HepG2 (cell line): ENCODE measurements around the gene PPIA. TPM values are rescaled to one million over a fixed set of nuclear protein-coding genes. Genes with fewer than 3 reads are reported as not detected.
A peak's percentile ranks its signal among the peaks of the same experiment; 100 is the strongest.
"Not testable (repeated sequence)": the region's sequence is repeated elsewhere in the genome, so short reads cannot be mapped to it uniquely, and the experiment has no call there.

ENCODE experiments used
- ATAC-seq: fragments of 200-7000 bp; cut with Tn5 transposase; 3 replicates; pipeline ENCODE4 v1.9.1; 2020; ENCODE audit warnings: mild to moderate bottlenecking, moderate library complexity
- BruUV-seq: library from RNA; stranded (reverse); fragments of 400-500 nt; replicated peaks from 2 replicates; lab custom pipeline; 2021; lab: Mats Ljungman, UMichigan
- CTCF ChIA-PET: fragments of 300-600 bp; formaldehyde crosslinking; extraction: SDS; loops from one replicate; lab custom pipeline; 2021; ENCODE audit warnings: low total read pairs, inconsistent platforms, low intra/inter-chr PET ratio; lab: Yijun Ruan, JAX
- POLR2A ChIA-PET: fragments of 350-600 bp; sonication (Branson Sonifier 250); formaldehyde crosslinking; loops from one replicate; lab custom pipeline; 2020; ENCODE audit warnings: antibody characterized with exemption, inconsistent platforms; lab: Yijun Ruan, JAX
- DNase-seq: peaks from one replicate; pipeline ENCODE4 v3.0.0-alpha.2; 2015; ENCODE audit warnings: low spot score
- FAIRE-seq: peaks from 3 replicates; lab custom pipeline; 2011; peaks lifted over from hg19 to GRCh38; lab: Jason Lieb, UNC
- H2AFZ ChIP-seq: one replicate; pipeline ENCODE4 v1.6.1; 2011; ENCODE audit warnings: low read length, inconsistent platforms
- H3K27ac ChIP-seq: fragments of 300-600 bp; 3 replicates; pipeline ENCODE4 v1.8.0; 2011; ENCODE audit warnings: mixed run types, mild to moderate bottlenecking, mixed read lengths, low read length, inconsistent platforms; ENCODE audit not compliant: insufficient read depth; ENCODE audit errors: extremely low read length
- H3K27me3 ChIP-seq, 2 experiments: fragments of 200-600 bp in 1 of 2; 2 replicates in 1 of 2; 3 replicates in 1 of 2; pipeline versions ENCODE4 v1.6.0 to v1.8.0; 2011; ENCODE audit warnings: low read length in 2 of 2, mild to moderate bottlenecking in 2 of 2, moderate library complexity in 2 of 2, inconsistent platforms in 1 of 2; ENCODE audit not compliant: insufficient read depth in 2 of 2, control insufficient read depth in 1 of 2
- H3K36me3 ChIP-seq, 2 experiments: fragments of 200-600 bp in 1 of 2; replicated peaks in 1 of 2; 2 replicates in 1 of 2; 3 replicates in 1 of 2; pipeline versions ENCODE4 v1.5.1 to v1.8.0; 2011; ENCODE audit warnings: low read length in 2 of 2, inconsistent platforms in 1 of 2; ENCODE audit not compliant: insufficient read depth in 2 of 2, control insufficient read depth in 1 of 2
- H3K4me1 ChIP-seq: 2 replicates; pipeline ENCODE4 v1.5.1; 2012; ENCODE audit warnings: low read length, inconsistent platforms; ENCODE audit not compliant: insufficient read depth
- H3K4me2 ChIP-seq: 2 replicates; pipeline ENCODE4 v1.6.0; 2011; ENCODE audit warnings: low read depth, low read length, inconsistent platforms
- H3K4me3 ChIP-seq, 3 experiments: fragments of 200-600 bp in 1 of 3; sonication (generic), shearing (Covaris generic) in 1 of 3; replicated peaks in 1 of 3; 2 replicates each; pipeline ENCODE4 v1.5.1; 2011 to 2016; ENCODE audit warnings: low read length in 3 of 3, inconsistent platforms in 2 of 3, low read depth in 2 of 3, mild to moderate bottlenecking in 2 of 3, control low read depth in 1 of 3, mixed read lengths in 1 of 3; ENCODE audit not compliant: insufficient read depth in 1 of 3
- H3K79me2 ChIP-seq: one replicate; pipeline ENCODE4 v1.6.1; 2011; ENCODE audit warnings: low read length, inconsistent platforms; ENCODE audit not compliant: insufficient read depth
- H3K9ac ChIP-seq: 2 replicates; pipeline ENCODE4 v1.6.0; 2011; ENCODE audit warnings: mild to moderate bottlenecking, low read depth, low read length, inconsistent platforms; ENCODE audit not compliant: insufficient read depth
- H3K9me3 ChIP-seq: 2 replicates; pipeline ENCODE4 v1.5.1; 2012; ENCODE audit warnings: mild to moderate bottlenecking, low read length
- H4K20me1 ChIP-seq: 2 replicates; pipeline ENCODE4 v1.6.0; 2011; ENCODE audit warnings: inconsistent platforms, mild to moderate bottlenecking, low read length, moderate library complexity; ENCODE audit not compliant: insufficient read depth
- AGO2 ChIP-seq: fragments of 200-400 bp; formaldehyde crosslinking; optimal IDR thresholded peaks from 2 replicates; pipeline ENCODE3; 2017; ENCODE audit warnings: mild to moderate bottlenecking, low read depth, low read length, moderate library complexity
- EED ChIP-seq: sonication (generic); formaldehyde crosslinking; IDR thresholded peaks from 2 replicates; pipeline ENCODE4 v1.5.0; 2020; ENCODE audit warnings: mild to moderate bottlenecking, missing genetic modification reagents
- ELF3 ChIP-seq: IDR thresholded peaks from 2 replicates; pipeline ENCODE4 v1.6.1; 2016; ENCODE audit warnings: missing genetic modification reagents, missing compliant biosample characterization
- PHB2 ChIP-seq: fragments of 450-650 bp; IDR thresholded peaks from 2 replicates; pipeline ENCODE4 v1.6.1; 2018; ENCODE audit not compliant: partially characterized antibody
- POLR2A ChIP-seq, 2 experiments: IDR thresholded peaks; 2 replicates each; pipeline ENCODE4 v1.6.1; 2011; ENCODE audit warnings: low read depth in 2 of 2, low read length in 2 of 2, mild to moderate bottlenecking in 1 of 2, moderate library complexity in 1 of 2; ENCODE audit not compliant: insufficient read depth in 1 of 2
- POLR2AphosphoS5 ChIP-seq: IDR thresholded peaks from 2 replicates; pipeline ENCODE4 v1.6.1; 2012; ENCODE audit warnings: low read depth, low read length
- POLR2G ChIP-seq: fragments of 200-400 bp; formaldehyde crosslinking; IDR thresholded peaks from 2 replicates; pipeline ENCODE4 v1.6.1; 2018; ENCODE audit warnings: mild to moderate bottlenecking, low read depth, low read length, moderate library complexity
- RBM22 ChIP-seq: fragments of 200-400 bp; formaldehyde crosslinking; optimal IDR thresholded peaks from 2 replicates; pipeline ENCODE3; 2017; ENCODE audit warnings: mild to moderate bottlenecking, low read length, moderate library complexity
- SOX5 ChIP-seq: IDR thresholded peaks from 2 replicates; pipeline ENCODE4 v1.6.1; 2016; ENCODE audit warnings: borderline replicate concordance
- ZNF121 ChIP-seq: sonication (generic); formaldehyde crosslinking; IDR thresholded peaks from 2 replicates; pipeline ENCODE4 v1.5.0; 2020; ENCODE audit warnings: mild to moderate bottlenecking, missing genetic modification reagents
- ZNF703 ChIP-seq: sonication (generic); formaldehyde crosslinking; IDR thresholded peaks from 2 replicates; pipeline ENCODE4 v1.5.1; 2020; ENCODE audit warnings: missing genetic modification reagents, mild to moderate bottlenecking, moderate library complexity, borderline replicate concordance
- ZNF780A ChIP-seq: sonication (generic); formaldehyde crosslinking; IDR thresholded peaks from 2 replicates; pipeline ENCODE4 v1.8.0; 2022; ENCODE audit warnings: mild to moderate bottlenecking, missing genetic modification reagents, moderate library complexity
- WGBS: methylation state at CpG from one replicate; pipeline ENCODE4 v1.1.6; 2017; ENCODE audit warnings: low lambda C conversion rate; 5-methylcytosine and 5-hydroxymethylcytosine counted together
- in situ Hi-C: cut with HindIII; loops from 2 replicates; pipeline ENCODE4 v1.10.0; 2017; ENCODE audit warnings: low pct_unique_long_range_greater_than_20kb; ENCODE audit not compliant: extremely low pct_ligation_motif_present
- intact Hi-C: fragments of 100-400 bp; cut with micrococcal nuclease; formaldehyde crosslinking; loops from one replicate; pipeline ENCODE4 v1.10.0; 2022; ENCODE audit not compliant: unreplicated experiment
- polyA plus RNA-seq, 8 experiments: library from polyadenylated mRNA; depleted of rRNA in 3 of 8; stranded (reverse) in 7 of 8; unstranded in 1 of 8; fragments of >200 nt; fragmentation: Illumina TruSeq in 4 of 8; extraction: Trizol in 4 of 8; gene quantifications; 2 replicates each; pipeline versions ENCODE4 v1.2.1 to v1.2.3, GENCODE V29; 2011 to 2016; ENCODE audit warnings: low read depth in 4 of 8, missing spikeins in 1 of 8, mixed read lengths in 1 of 8; ENCODE audit not compliant: insufficient read depth in 1 of 8
- total RNA-seq, 5 experiments: library from RNA; depleted of rRNA; stranded (reverse); fragments of >200 nt; fragmentation: Illumina TruSeq; extraction: Trizol; gene quantifications; 2 replicates each; pipeline ENCODE4 v1.2.3, GENCODE V29; 2016; ENCODE audit warnings: low read depth in 1 of 5
- TF ChIP-seq, protein P1 (sequence below): sonication (generic); formaldehyde crosslinking; IDR thresholded peaks from 2 replicates; pipeline ENCODE4 v1.5.0; 2020; ENCODE audit warnings: missing genetic modification reagents
- TF ChIP-seq, protein P2 (sequence below): sonication (generic); formaldehyde crosslinking; IDR thresholded peaks from 2 replicates; pipeline ENCODE4 v1.4.0; 2020; ENCODE audit warnings: mild to moderate bottlenecking, low read depth, missing genetic modification reagents

PPIA gene
- total and polyA plus RNA-seq, 2 of the 13 experiments (the other 11 are each of a cell fraction or from before 2014, with no cell fraction given) = 2,268 to 3,010 TPM

DNA sequence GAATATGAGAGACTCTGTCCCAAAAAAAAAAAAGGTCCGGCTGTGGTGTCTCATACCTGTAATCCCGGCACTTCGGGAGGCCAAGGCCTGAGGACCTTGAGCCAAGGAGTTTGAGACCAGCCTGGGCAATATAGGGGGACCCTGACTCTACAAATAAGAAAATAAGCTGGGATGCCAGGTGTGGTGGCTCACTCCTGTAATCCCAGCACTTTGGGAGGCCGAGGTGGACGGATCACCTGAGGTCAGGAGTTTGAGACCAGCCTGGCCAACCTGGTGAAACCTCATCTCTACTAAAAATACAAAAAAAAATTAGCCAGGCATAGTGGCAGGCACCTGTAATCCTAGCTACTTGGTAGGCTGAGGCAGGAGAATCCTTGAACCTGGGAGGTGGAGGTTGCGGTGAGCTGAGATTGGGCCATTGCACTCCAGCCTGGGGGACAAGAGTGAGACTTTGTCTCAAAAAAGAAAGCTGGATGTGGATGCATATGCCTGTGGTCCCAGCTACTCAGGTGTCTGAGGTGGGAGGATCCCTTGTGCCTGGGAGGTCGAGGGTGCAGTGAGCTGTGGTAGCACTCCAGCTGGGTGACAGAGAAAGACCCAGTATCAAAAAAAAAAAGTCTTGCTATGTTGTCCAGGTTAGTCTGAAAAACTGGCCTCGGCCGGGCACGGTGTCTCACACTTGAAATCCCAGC, 7.5 kb downstream of the PPIA start:
- POLR2A ChIA-PET = interaction anchor here (0.7 to 2.8 kb wide), 5 partner anchors 12 to 197 kb away, joined by 3 to 8 read pairs (median 4); partner anchors contain the start of gene OGDH
- H3K9ac ChIP-seq, FAIRE-seq, in situ Hi-C loops: not testable (repeated sequence)
- H4K20me1 ChIP-seq = peaks cover 32% of the 10 kb centered on the region
- H3K36me3 ChIP-seq = peaks cover 10 to 35% of the 10 kb centered on the region in 2 experiments
- TF ChIP-seq POLR2AphosphoS5 (peak; percentile 51; the same call in 1 of the 2 replicates), POLR2G (peak; percentile 60; the same call in 1 of the 2 replicates), AGO2 (peak; percentile 71), ZNF121 (0 out of 2 replicates have a peak, but pooled peaks have one; percentile 27), POLR2A (IDR thresholded peaks at IDR 0.05; ENCODE audit: insufficient read depth in 1 of 2, low read depth in 2 of 2, low read length in 2 of 2) (peak in 1 of 2 experiments; percentile 24; a peak in 1 of 4 replicates), RBM22 (peak; percentile 33), EED (CRISPR knock-in tag) (0 out of 2 replicates have a peak, but pooled peaks have one; percentile 11)
- TF ChIP-seq, all 625 proteins: peak for 7; not testable (repeated sequence) for 618
- ATAC-seq = peak; percentile 6
- CTCF ChIA-PET, intact Hi-C loops, BruUV-seq, H3K27me3 ChIP-seq, DNase-seq, H3K4me3 ChIP-seq, H3K27ac ChIP-seq, H3K4me2 ChIP-seq, H3K9me3 ChIP-seq, H2AFZ ChIP-seq: not testable (repeated sequence)
- peaks cover 25% of the 10 kb centered on the region for H3K4me1 ChIP-seq
- 90% methylated on average over 10 of the region's 10 CpGs for WGBS
- H3K79me2 ChIP-seq = peaks cover 10% of the 10 kb centered on the region

DNA sequence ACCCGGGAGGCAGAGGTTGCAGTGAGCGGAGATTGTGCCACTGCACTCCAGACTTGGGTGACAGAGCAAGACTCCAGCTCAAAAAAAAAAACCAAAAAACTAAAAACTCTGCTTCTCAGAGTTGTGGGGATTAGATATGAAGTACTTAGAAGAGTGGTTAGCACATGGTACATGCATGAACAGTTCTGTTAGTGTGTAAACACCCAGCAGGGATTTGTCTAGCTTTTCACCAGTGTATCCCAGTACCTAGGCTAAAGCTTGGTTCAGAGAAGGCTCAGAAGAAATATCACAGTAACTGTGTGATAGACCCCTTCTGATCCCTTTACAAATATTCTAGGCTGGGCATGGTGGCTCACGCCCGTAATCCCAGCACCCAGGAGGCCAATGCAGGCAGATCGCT, 9.5 kb downstream of the PPIA start:
- Histone ChIP-seq H2AFZ (no peak overlapping the region), H3K27ac (no peak overlapping the region), H3K4me1 (peaks cover 27% of the 10 kb centered on the region), H3K79me2 (no peaks in the 10 kb centered on the region), H3K4me3 (no peak overlapping the region), H3K9me3 (no peaks in the 10 kb centered on the region), H4K20me1 (peaks cover 12% of the 10 kb centered on the region; the same call in 1 of the 2 replicates), H3K36me3 (peaks cover 4 to 18% of the 10 kb centered on the region in 2 experiments), H3K9ac (no peak overlapping the region), H3K27me3 (no peaks in the 10 kb centered on the region), H3K4me2 (no peak overlapping the region)
- WGBS = 92% methylated on average over 5 of the region's 5 CpGs
- POLR2A ChIA-PET = interaction anchor here (1.1 to 2.8 kb wide), 2 partner anchors 14 to 166 kb away, joined by 3 to 8 read pairs; no protein-coding TSS in a partner anchor
- no TSS peak for BruUV-seq
- FAIRE-seq (no peak), DNase-seq (no peak), ATAC-seq (peak; percentile 20)
- TF ChIP-seq ZNF780A = no peak
- TF ChIP-seq PHB2 = no peak
- TF ChIP-seq, protein P1, sequence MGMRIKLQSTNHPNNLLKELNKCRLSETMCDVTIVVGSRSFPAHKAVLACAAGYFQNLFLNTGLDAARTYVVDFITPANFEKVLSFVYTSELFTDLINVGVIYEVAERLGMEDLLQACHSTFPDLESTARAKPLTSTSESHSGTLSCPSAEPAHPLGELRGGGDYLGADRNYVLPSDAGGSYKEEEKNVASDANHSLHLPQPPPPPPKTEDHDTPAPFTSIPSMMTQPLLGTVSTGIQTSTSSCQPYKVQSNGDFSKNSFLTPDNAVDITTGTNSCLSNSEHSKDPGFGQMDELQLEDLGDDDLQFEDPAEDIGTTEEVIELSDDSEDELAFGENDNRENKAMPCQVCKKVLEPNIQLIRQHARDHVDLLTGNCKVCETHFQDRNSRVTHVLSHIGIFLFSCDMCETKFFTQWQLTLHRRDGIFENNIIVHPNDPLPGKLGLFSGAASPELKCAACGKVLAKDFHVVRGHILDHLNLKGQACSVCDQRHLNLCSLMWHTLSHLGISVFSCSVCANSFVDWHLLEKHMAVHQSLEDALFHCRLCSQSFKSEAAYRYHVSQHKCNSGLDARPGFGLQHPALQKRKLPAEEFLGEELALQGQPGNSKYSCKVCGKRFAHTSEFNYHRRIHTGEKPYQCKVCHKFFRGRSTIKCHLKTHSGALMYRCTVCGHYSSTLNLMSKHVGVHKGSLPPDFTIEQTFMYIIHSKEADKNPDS = no peak
- no peak for TF ChIP-seq SOX5 (CRISPR knock-in tag)
- no peak for TF ChIP-seq ELF3 (CRISPR knock-in tag)
- TF ChIP-seq, protein P2, sequence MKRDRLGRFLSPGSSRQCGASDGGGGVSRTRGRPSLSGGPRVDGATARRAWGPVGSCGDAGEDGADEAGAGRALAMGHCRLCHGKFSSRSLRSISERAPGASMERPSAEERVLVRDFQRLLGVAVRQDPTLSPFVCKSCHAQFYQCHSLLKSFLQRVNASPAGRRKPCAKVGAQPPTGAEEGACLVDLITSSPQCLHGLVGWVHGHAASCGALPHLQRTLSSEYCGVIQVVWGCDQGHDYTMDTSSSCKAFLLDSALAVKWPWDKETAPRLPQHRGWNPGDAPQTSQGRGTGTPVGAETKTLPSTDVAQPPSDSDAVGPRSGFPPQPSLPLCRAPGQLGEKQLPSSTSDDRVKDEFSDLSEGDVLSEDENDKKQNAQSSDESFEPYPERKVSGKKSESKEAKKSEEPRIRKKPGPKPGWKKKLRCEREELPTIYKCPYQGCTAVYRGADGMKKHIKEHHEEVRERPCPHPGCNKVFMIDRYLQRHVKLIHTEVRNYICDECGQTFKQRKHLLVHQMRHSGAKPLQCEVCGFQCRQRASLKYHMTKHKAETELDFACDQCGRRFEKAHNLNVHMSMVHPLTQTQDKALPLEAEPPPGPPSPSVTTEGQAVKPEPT (CRISPR knock-in tag) = no peak
- TF ChIP-seq ZNF703 (CRISPR knock-in tag) = no peak
- CTCF ChIA-PET = no interaction called here
- intact Hi-C loops (no loop called here), in situ Hi-C loops (no loop called here)
